Adipose tissue (tissue), 3 donors: ENCODE results near the gene ZNF260. TPM values are rescaled to one million over a fixed set of nuclear protein-coding genes. Genes with fewer than 3 reads are reported as not detected.
"Not testable (repeated sequence)": the region's sequence is repeated elsewhere in the genome, so short reads cannot be mapped to it uniquely, and the experiment has no call there.

Source experiments
- H3K27ac ChIP-seq: one replicate; pipeline ENCODE4 v1.5.1; 2013; ENCODE audit warnings: low read depth, low read length
- WGBS, 3 donors: extraction: QIAGEN DNeasy Blood & Tissue Kit; methylation state at CpG; one replicate each; pipeline ENCODE4 v1.1.7; 2013; 5-methylcytosine and 5-hydroxymethylcytosine counted together
- polyA plus RNA-seq, 3 donors: library from polyadenylated mRNA; stranded (reverse); fragments of 200-250 nt; gene quantifications; one replicate each; pipeline ENCODE4 v1.2.3, GENCODE V29; 2013
- donor health status: healthy with polysubstance abuse.
- donor health status: Bipolar disorder and iron deficiency.
- donor health status: healthy.

The ZNF260 gene
- polyA plus RNA-seq, 3 donors = 2.0 to 3.8 (median 2.4) TPM

GRCh38 chr19:36492689-36493453, 35.2 kb downstream of the ZNF260 start:
- WGBS, 3 donors = 61 to 66% (median 64%) methylated on average over 18 of the region's 18 CpGs
- H3K27ac ChIP-seq = not testable (repeated sequence)

DNA sequence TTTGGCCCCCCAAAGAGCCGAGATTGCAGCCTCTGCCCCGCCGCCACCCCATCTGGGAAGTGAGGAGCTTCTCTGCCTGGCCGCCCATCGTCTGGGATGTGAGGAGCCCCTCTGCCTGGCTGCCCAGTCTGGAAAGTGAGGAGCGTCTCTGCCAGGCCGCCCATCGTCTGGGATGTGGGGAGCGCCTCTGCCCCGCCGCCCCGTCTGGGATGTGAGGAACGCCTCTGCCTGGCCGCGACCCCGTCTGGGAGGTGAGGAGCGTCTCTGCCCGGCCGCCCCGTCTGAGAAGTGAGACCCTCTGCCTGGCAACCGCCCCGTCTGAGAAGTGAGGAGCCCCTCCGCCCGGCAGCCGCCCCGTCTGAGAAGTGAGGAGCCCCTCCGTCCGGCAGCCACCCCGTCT, 37.2 kb downstream of the ZNF260 start:
- H3K27ac ChIP-seq = not testable (repeated sequence)
- WGBS, 3 donors = 83 to 94% (median 94%) methylated on average over 7 to 24 of the region's 29 CpGs

DNA sequence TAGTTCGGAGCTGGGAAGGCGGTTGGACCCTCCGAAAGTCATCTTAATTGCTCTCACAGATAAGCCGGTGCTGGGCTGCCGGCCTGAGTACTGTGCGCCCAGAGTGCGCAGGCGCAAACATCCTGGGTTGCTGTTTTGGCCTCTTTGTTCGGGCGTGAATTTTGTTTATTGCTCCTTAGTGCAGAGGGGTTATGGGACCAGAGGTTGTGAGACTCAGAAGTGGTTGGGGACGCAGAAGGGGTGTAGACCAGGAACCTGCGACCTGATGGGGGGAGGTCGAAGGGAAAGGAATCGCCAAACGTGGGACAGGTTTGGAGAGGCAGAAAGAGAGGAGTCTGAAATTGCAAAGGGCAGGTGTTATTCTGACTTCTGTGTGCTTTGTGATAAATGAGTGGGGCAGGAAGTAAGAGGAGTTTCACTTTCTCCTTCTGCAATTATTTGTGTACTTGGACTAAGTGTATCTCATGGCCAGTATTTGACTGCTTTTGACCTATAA, 38.1 kb downstream of the ZNF260 start:
- no peak overlapping the region for H3K27ac ChIP-seq
- 2 to 3% (median 3%) methylated on average over 15 of the region's 15 CpGs for WGBS, 3 donors

DNA sequence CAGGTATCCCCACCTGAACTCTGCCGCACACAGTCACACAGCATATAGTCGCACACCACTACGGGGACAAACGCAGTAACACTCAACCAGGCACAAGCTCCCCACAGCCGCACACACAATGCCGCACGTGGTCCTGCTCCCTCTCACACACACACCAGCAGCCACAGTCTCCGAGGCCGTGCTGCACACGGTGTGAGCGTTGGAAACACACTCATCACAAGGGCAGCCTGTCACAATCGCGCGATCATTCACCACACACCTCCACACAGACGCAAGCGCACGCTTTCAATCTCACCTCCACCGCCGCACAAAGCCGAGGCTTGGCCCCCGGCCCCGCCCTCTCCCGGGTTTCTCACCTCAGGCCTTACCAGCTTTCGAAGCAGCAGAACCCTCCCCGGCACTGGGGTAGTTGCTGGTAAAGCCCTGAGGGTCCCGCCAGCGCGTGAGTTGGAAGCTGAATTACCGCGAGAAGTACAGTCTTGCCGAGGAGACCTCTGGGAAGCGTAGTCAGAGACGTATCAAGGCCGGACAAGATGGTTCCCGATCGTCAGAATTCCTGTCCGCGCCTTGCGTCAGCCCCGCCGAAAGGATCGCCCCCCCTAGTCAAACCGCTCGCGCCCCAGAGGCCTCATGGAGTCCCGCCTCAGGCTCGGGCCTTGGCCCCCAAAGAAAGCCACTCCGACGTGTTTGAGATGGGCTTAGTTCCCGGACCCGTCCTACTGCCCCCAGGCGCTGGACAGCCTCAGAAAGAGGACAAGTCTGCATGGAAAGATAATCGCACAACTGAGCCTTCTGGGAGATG, 38.8 kb downstream of the ZNF260 start, which contains the start of gene ZNF566:
ZNF566 (minus strand) TSS at position 444 of the 802 bp plus-strand sequence. CDS start 13,004 bp downstream, outside the sequence.
- H3K27ac ChIP-seq = peak within 1 kb of the TSS; percentile 87
- WGBS, 3 donors = 0% methylated on average over 48 to 53 of the region's 53 CpGs

GRCh38 chr19:36488846-36489117, 39.3 kb downstream of the ZNF260 start:
- H3K27ac ChIP-seq = no peak overlapping the region
- WGBS, 3 donors = 1% methylated on average over 11 of the region's 11 CpGs

GRCh38 chr19:36488118-36488845, 39.8 kb downstream of the ZNF260 start:
- no peak overlapping the region for H3K27ac ChIP-seq
- 48 to 58% (median 53%) methylated on average over 9 of the region's 9 CpGs for WGBS, 3 donors

DNA sequence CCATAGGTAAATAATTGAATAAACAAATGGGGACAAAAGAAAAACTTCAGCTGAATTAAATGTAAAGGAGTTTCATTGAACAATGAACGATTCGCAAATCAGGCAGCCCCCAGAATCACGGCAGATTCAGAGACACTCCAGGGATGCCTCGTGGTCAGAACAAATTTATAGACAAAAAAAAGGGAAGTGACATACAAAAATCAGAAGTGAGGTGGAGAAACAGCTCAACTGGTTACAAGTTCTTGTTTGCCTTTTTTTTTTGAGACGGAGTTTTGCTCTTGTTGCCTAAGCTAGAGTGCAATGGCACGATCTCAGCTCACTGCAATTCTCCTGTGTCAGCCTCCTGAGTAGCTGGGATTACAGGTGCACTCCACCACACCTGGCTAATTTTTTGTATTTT, 44.4 kb downstream of the ZNF260 start:
- WGBS, 3 donors = 87 to 96% (median 87%) methylated on average over 6 of the region's 6 CpGs

DNA sequence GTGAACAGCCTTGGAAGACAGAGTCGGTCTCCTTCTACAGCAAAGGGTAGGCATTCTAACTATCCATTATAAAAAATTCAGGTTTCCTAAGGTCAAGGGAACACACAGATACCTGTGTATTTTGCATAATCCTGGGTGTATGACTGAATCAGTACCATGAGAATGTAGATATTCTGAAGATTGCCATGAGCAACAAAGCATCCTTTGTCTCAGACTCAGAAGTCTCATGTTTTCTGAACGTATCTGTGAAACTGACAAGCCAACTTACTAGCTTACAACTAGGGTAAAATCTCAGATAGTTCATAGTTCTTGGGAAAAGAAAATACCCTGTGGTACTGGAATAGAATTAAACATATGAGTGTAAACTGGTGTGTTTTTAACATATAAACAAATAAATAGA, 45.2 kb downstream of the ZNF260 start:
- WGBS, 3 donors = 66 to 96% (median 93%) methylated on average over 2 of the region's 2 CpGs
- H3K27ac ChIP-seq = no peak overlapping the region

More for the DNA sequence above, 44.4 kb downstream of the ZNF260 start:
- no peak overlapping the region for H3K27ac ChIP-seq

Other genes with a start within 250 kb of the ZNF260 start
- 1 to 10 TPM in 1 of 3 donors, under 1 TPM in 2; 0.61 to 1.9 (median 0.89) TPM for gene ZFP14, start 149.1 kb downstream of the ZNF260 start, polyA plus RNA-seq
- gene ZFP82, start 109.6 kb downstream of the ZNF260 start, polyA plus RNA-seq = 1 to 10 TPM; 1.1 to 2.4 (median 1.4) TPM
- 1 to 10 TPM; 2.3 to 4.6 (median 3.7) TPM for gene ZNF566, start 38.7 kb downstream of the ZNF260 start, polyA plus RNA-seq
- 1 to 10 TPM; 1.9 to 3.1 (median 3.1) TPM for gene ZNF529, start 45.0 kb upstream of the ZNF260 start, polyA plus RNA-seq
- 1 to 10 TPM in 2 of 3 donors, under 1 TPM in 1; 0.77 to 1.6 (median 1.6) TPM for gene ZNF382, start 77.0 kb upstream of the ZNF260 start, polyA plus RNA-seq
- gene ZNF461, start 138.6 kb upstream of the ZNF260 start, polyA plus RNA-seq = 1 to 10 TPM; 1.6 to 4.5 (median 2.0) TPM
- 1 to 10 TPM; 1.5 to 1.8 (median 1.8) TPM for gene ZNF567, start 159.3 kb upstream of the ZNF260 start, polyA plus RNA-seq
- gene ZNF850, start 244.5 kb upstream of the ZNF260 start, polyA plus RNA-seq = under 1 TPM; 0.31 to 0.45 (median 0.37) TPM